ENCODE data around the gene CTRB2.

- TF ChIP-seq CTCF (IDR thresholded peaks at IDR 0.05 in 8 of 11, conservative IDR thresholded peaks at IDR 0.05 in 3 of 11) (no peak), POLR2A (IDR thresholded peaks at IDR 0.05) (no peak), POLR2AphosphoS5 (IDR thresholded peaks at IDR 0.05) (no peak)
Measured at GRCh38 chr16:75244225-75244809, 37.4 kb upstream of the CTRB2 start.

Data from spleen (tissue), 7 donors.